ENCODE measurements around the gene HDAC9.

DNA sequence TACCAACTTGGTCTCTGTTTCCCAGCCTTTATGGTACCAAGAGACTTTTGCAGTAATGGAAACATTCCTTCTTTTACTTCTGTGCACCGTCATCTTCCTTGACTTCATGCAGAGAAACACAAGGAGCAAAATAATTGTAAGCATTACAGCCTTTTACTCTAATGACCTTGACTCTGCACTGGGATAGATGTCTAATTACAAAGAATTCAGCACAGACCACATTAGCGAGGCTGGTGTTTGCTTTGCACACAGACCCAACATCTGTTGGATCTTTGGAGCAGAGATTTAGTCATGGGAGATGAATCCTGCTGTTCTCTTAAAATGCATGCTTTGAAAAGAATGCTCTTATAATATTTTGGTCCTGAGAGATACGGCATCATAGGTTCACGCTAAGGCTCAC lies 360.2 kb downstream of the HDAC9 start:
- TF ChIP-seq POLR2A (IDR thresholded peaks at IDR 0.05; ENCODE audit: low read length) = no peak
- TF ChIP-seq GATA1 (IDR thresholded peaks at IDR 0.05; ENCODE audit: low read depth, low read length) = no peak

All from erythroblast (primary cell).